ENCODE data around the gene VPS35.

DNA sequence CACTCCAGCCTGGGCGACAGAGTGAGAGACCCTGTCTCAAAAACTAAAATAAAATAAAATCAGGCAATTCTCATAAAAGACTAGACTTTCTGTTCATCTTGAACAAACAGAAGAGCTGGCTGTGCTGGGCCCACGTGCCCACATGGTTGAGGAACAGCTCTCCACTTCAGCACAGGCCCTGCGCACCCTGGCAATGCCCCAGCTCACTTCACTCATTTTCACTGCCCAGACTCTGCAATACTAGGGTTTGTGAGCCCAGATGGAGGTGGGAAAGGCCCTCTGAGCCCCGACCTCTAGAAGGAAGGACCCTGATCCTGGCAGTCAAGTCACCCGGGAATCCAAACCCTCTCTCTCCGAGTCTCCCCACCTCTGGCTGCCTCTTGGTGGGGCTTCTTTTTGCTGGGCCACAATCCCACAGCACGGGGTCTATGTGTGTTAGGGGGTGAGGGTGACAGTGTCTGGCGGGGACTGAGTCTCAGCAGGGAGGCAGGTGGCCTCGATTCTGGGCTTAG lies 44.4 kb upstream of the VPS35 start:
- TF ChIP-seq, protein P1, sequence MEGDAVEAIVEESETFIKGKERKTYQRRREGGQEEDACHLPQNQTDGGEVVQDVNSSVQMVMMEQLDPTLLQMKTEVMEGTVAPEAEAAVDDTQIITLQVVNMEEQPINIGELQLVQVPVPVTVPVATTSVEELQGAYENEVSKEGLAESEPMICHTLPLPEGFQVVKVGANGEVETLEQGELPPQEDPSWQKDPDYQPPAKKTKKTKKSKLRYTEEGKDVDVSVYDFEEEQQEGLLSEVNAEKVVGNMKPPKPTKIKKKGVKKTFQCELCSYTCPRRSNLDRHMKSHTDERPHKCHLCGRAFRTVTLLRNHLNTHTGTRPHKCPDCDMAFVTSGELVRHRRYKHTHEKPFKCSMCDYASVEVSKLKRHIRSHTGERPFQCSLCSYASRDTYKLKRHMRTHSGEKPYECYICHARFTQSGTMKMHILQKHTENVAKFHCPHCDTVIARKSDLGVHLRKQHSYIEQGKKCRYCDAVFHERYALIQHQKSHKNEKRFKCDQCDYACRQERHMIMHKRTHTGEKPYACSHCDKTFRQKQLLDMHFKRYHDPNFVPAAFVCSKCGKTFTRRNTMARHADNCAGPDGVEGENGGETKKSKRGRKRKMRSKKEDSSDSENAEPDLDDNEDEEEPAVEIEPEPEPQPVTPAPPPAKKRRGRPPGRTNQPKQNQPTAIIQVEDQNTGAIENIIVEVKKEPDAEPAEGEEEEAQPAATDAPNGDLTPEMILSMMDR (IDR thresholded peaks at IDR 0.05), result no peak
- no peak for TF ChIP-seq REST (IDR thresholded peaks at IDR 0.05; ENCODE audit: insufficient read depth in 1 of 2, low read depth in 2 of 2, low read length in 1 of 2)
- TF ChIP-seq POLR2AphosphoS5 (IDR thresholded peaks at IDR 0.05; ENCODE audit: low read depth, low read length), result no peak
- TF ChIP-seq TCF7L2 (IDR thresholded peaks at IDR 0.05; ENCODE audit: low read depth, low read length), result no peak
- no peak for TF ChIP-seq SIN3A (IDR thresholded peaks at IDR 0.05; ENCODE audit: borderline replicate concordance, insufficient read depth, low read depth, low read length)

Measured in Panc1 (cell line).